T-helper 1 cell treated with Interleukin-12 subunit alpha and Interleukin-12 subunit beta and Interleukin-4 antibody, amounts not matched to agents 30 ng/mL and 1 ng/mL, for 36 hours (primary cell): ENCODE data around the gene ACADVL. TPM values are rescaled to one million over a fixed set of nuclear protein-coding genes. Genes with fewer than 3 reads are reported as not detected.

Experiments used
- intact Hi-C: fragments of 100-400 bp; cut with micrococcal nuclease; formaldehyde crosslinking; loops from one replicate; pipeline ENCODE4 v1.15.1; 2024
- total RNA-seq: library from RNA; stranded (reverse); gene quantifications from 2 replicates; pipeline ENCODE4 v1.2.3, GENCODE V29; 2022

The ACADVL gene
- total RNA-seq, 1 donor from 2014 or later, result 485 TPM

GRCh38 chr17:7266784-7267183, 47.0 kb downstream of the ACADVL start:
- intact Hi-C loops, result no loop called here

Other genes starting within 250 kb of the ACADVL start
- not detected in 2 replicates for gene ALOX12, start 223.9 kb upstream of the ACADVL start, total RNA-seq
- gene RNASEK, start 207.3 kb upstream of the ACADVL start, total RNA-seq, result 220 and 236 TPM in 2 replicates
- 2.2 and 2.5 TPM in 2 replicates for gene BCL6B, start 196.9 kb upstream of the ACADVL start, total RNA-seq
- 26.1 and 31.2 TPM in 2 replicates for gene SLC16A13, start 183.9 kb upstream of the ACADVL start, total RNA-seq
- 0.15 and 0.47 TPM in 2 replicates for gene SLC16A11, start 175.8 kb upstream of the ACADVL start, total RNA-seq
- gene CLEC10A, start 139.7 kb upstream of the ACADVL start, total RNA-seq, result not detected in 2 replicates
- not detected in 2 replicates for gene ASGR2, start 105.1 kb upstream of the ACADVL start, total RNA-seq
- 1.5 and 2.5 TPM in 2 replicates for gene ASGR1, start 40.6 kb upstream of the ACADVL start, total RNA-seq
- gene DLG4, start 102 bp upstream of the ACADVL start, total RNA-seq, result 16.1 and 18.5 TPM in 2 replicates
- 46.8 and 46.9 TPM in 2 replicates for gene DVL2, start 14.6 kb downstream of the ACADVL start, total RNA-seq
- gene PHF23, start 19.5 kb downstream of the ACADVL start, total RNA-seq, result 61.5 and 67.3 TPM in 2 replicates
- gene GABARAP, start 22.5 kb downstream of the ACADVL start, total RNA-seq, result 287 and 288 TPM in 2 replicates
- gene CTDNEP1, start 31.8 kb downstream of the ACADVL start, total RNA-seq, result 167 and 170 TPM in 2 replicates
- gene ELP5, start 32.3 kb downstream of the ACADVL start, total RNA-seq, result 45.0 and 50.6 TPM in 2 replicates
- gene CLDN7, start 42.5 kb downstream of the ACADVL start, total RNA-seq, result 0.12 and 0.49 TPM in 2 replicates
- 0.12 TPM in 1 of 2 replicates, not detected in the other for gene SLC2A4, start 61.8 kb downstream of the ACADVL start, total RNA-seq
- 0.39 and 0.63 TPM in 2 replicates for gene YBX2, start 74.7 kb downstream of the ACADVL start, total RNA-seq
- gene EIF5A, start 87.7 kb downstream of the ACADVL start, total RNA-seq, result 697 and 698 TPM in 2 replicates
- gene GPS2, start 95.4 kb downstream of the ACADVL start, total RNA-seq, result 88.7 and 90.6 TPM in 2 replicates
- 37.2 and 37.7 TPM in 2 replicates for gene NEURL4, start 109.4 kb downstream of the ACADVL start, total RNA-seq
- gene ACAP1, start 116.6 kb downstream of the ACADVL start, total RNA-seq, result 693 and 701 TPM in 2 replicates
- 10.2 and 10.3 TPM in 2 replicates for gene KCTD11, start 132.2 kb downstream of the ACADVL start, total RNA-seq
- gene TMEM95, start 135.2 kb downstream of the ACADVL start, total RNA-seq, result 0.17 TPM in 1 of 2 replicates, not detected in the other
- gene TNK1, start 161.2 kb downstream of the ACADVL start, total RNA-seq, result 1.1 and 1.4 TPM in 2 replicates
- 127 and 139 TPM in 2 replicates for gene PLSCR3, start 174.6 kb downstream of the ACADVL start, total RNA-seq
- gene TMEM256, start 184.2 kb downstream of the ACADVL start, total RNA-seq, result 51.6 and 53.9 TPM in 2 replicates
- gene NLGN2, start 187.9 kb downstream of the ACADVL start, total RNA-seq, result 1.5 and 2.1 TPM in 2 replicates
- gene SPEM1, start 200.4 kb downstream of the ACADVL start, total RNA-seq, result 0.22 TPM in 1 of 2 replicates, not detected in the other
- not detected in 2 replicates for gene SPEM2, start 205.7 kb downstream of the ACADVL start, total RNA-seq
- gene SPEM3, start 208.9 kb downstream of the ACADVL start, total RNA-seq, result not detected in 2 replicates
- 16.0 and 16.3 TPM in 2 replicates for gene TMEM102, start 215.5 kb downstream of the ACADVL start, total RNA-seq
- 15.0 and 15.4 TPM in 2 replicates for gene FGF11, start 219.6 kb downstream of the ACADVL start, total RNA-seq
- 12.5 and 15.4 TPM in 2 replicates for gene CHRNB1, start 225.1 kb downstream of the ACADVL start, total RNA-seq